Stimulated activated CD8-positive, alpha-beta memory T cell treated with anti-CD3 and anti-CD28 coated beads, Interleukin-15, amount 100 ng/mL, for 48 hours (primary cell): ENCODE measurements around the gene SEPTIN10.
"Not testable (repeated sequence)": the region's sequence is repeated elsewhere in the genome, so short reads cannot be mapped to it uniquely, and the experiment has no call there.

Experiments
- DNase-seq, 2 donors: peaks; one replicate each; pipeline ENCODE4 v3.0.0-alpha.2; 2020; ENCODE audit warnings: low read depth in 2 of 2

The SEPTIN10 gene

GRCh38 chr2:109545828-109546713 is 67.7 kb downstream of the SEPTIN10 start:
- peak; percentile 25 to 29 for DNase-seq

DNA sequence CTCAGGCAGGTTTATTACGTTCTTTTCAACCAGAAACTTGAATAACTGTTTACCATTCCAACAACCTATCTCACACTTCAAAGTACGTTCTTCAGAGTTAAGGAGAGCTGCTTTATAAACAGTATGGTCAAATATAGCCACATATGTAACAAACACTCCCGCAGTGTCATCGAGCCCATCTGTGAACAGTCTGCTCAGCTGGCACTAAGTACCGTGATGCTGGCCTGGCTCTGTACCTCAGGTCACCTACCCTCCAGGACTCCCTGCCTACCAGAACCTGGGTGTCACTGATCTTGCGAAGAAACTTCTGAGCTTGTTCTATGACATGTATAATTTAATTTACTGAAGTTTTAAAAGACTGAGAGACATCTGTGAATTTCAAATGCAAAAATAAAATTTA is 71.4 kb downstream of the SEPTIN10 start:
- DNase-seq: no peak

- no peak for DNase-seq
These were observed 75.2 kb downstream of the SEPTIN10 start for GRCh38 chr2:109538546-109538945.

DNA sequence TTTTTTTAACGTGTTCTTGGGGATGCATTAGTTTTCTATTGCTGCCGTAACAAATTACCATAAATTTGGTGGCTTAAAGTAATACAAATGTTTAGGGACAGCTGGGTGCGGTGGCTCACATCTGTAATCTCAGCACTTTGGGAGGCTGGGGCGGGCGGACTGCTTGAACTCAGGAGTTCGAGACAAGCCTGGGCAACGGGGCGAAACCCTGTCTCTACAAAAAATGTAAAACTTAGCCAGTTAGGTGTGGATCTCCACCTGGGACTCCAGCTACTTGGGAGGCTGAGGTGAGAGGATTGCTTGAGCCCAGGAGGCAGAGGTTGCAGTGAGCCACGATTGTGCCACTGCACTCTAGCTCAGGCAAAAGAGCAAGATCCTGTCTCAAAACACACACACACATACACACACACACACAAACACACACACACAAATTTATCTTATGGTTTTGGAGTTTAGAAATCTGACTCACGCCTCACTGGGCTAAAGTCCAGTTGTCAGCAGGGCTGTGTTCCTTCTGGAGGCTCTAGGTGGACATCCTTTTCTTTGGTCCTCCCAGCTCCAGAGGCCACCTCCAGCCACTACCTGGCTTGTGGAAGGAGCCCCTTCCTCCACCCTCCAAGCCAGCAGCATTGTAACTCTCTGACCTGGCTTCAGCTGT is 76.1 kb downstream of the SEPTIN10 start:
- DNase-seq: no peak

GRCh38 chr2:109536556-109536955 is 77.2 kb downstream of the SEPTIN10 start:
- not testable (repeated sequence) for DNase-seq

GRCh38 chr2:109535217-109535946 is 78.4 kb downstream of the SEPTIN10 start:
- DNase-seq: no peak

- no peak for DNase-seq
These were observed 79.9 kb downstream of the SEPTIN10 start for GRCh38 chr2:109533823-109534222.

GRCh38 chr2:109532728-109533076 is 81.1 kb downstream of the SEPTIN10 start:
- no peak for DNase-seq

GRCh38 chr2:109531896-109532727 is 81.7 kb downstream of the SEPTIN10 start:
- DNase-seq: no peak

DNA sequence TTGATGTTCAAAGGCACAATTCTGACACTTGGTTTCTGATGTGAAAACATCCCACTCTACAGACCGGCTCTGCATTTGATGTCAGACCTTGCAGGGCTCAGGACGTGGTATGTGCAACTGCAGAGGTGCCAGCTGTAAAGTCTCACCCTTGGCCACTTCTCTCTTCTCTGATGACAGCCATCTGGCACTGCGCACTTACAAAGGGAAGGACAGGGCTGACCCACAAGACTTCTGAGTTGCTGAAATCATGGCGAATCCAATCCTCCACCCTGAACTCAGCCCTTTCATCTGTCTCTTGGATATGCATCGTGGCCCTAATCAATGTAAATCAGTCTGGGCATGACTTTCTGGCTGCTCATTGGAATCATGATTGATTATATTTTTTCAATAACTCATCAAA is 82.5 kb downstream of the SEPTIN10 start:
- no peak for DNase-seq

DNA sequence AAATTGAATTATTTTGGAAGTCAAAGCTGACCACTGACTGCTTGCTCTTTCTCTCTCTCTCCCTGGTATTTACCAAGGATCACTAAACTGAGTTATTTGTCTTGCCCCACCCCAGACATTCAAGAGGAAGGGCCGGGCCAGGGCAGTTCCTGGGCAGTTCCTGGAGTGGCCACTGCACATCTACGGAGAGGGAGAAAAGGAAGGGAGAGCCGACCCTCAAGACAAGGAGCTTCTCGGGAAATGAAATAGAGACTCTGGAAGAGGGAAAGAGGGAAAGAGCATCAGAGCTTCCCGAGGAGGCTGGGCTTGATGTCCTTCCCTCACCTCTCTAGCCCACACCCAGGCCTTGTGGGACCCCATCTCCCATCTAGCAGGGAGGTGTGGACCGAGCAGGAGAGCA is 83.1 kb downstream of the SEPTIN10 start:
- no peak for DNase-seq

GRCh38 chr2:109529532-109530449 is 84.0 kb downstream of the SEPTIN10 start:
- no peak for DNase-seq

DNA sequence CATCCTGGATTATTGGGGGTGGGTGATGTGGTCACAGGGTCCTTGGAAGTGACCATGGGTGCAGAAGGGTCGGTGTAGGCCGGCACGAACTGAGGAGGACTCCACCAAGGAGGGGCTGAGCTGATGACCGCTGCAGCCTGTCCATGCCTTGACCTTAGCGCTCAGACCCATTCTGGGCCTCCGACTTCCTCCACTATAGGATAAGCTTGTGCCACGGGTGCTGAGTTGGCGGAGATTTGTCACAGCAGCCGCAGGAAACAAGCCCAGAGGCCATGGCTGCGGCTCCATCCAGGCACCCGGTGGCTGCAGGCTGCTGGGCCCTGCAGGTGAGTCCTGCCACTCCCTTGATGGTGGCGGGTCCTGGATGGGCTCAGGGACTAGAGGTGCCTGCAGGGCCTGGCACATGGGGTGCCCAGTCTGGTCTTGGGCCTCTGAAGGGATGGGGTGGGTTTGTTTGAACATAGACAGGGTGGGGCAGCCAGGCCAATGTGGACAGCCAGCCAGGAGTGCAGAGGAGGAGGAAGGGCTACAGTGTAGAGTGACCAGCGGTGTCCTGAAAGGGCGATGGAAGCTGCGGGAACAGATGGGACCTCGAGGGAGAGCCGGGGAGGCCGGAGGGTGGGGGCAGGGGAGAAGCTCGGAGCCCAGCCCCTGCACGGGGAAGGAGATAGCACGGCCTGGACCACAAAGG is 84.8 kb downstream of the SEPTIN10 start:
- DNase-seq: no peak

DNA sequence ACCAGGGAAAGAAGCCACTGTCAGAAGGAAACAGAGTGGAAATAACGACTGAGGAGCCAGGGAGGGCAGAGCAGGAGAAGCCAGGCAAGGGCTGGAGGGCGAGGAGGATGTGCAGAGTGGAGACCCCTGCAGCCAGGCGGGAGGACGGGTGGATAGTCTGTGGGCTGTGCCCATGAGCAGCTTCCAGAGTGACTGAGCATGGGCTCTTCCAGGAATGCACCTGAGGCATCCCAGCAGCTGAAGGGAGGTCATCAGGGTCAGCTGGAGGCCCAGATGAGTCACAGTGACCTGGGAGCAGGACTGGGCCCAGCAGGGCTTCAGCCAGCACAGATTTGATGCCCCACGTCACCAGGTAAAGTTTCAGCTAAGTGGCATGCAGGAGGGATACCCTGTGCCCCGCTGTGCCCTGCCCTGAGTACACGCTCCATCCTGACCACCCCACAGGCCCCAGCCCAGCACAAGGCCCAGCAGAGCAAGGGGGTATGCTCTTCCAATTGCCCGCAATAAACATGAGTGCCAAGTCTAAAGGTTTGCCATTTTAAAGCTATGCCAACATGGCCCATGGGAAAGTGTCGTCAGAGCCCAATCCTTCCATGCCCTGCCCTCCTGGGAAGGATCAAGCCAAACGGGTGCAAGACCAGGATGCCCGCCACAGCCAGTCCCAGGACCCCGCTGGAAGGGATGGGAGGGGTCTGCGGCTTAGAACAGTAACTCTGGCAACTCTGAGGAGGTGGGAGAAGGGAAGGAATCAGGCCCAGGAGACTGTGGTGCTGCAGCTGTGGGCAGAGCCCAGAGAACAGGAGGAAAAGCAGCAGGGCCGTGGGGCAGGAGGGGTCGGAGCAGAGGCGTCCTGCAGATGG is 85.7 kb downstream of the SEPTIN10 start:
- no peak for DNase-seq

- DNase-seq: no peak
These were observed 86.7 kb downstream of the SEPTIN10 start for GRCh38 chr2:109527079-109527478.

- DNase-seq: no peak
These were observed 87.3 kb downstream of the SEPTIN10 start for GRCh38 chr2:109526442-109526970.

DNA sequence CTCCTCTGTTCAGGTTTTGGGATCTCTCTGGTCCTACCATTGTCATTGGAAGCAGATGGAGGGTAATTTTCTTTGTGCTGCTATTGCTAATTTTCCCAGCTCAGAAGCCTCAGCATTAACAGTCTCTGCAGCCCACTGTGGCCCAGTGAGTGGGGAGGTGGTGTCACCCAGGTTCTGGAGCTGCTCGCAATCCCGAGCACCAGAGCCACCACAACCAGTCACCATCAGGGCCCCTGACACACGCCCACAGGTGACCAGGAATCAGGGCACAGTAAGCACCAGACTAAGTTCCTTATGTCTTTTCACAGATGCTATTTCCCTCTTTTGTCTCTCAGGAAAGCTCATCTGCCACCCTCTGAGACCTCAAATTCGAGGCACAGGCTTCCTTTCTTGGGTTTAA is 87.9 kb downstream of the SEPTIN10 start:
- no peak for DNase-seq

DNA sequence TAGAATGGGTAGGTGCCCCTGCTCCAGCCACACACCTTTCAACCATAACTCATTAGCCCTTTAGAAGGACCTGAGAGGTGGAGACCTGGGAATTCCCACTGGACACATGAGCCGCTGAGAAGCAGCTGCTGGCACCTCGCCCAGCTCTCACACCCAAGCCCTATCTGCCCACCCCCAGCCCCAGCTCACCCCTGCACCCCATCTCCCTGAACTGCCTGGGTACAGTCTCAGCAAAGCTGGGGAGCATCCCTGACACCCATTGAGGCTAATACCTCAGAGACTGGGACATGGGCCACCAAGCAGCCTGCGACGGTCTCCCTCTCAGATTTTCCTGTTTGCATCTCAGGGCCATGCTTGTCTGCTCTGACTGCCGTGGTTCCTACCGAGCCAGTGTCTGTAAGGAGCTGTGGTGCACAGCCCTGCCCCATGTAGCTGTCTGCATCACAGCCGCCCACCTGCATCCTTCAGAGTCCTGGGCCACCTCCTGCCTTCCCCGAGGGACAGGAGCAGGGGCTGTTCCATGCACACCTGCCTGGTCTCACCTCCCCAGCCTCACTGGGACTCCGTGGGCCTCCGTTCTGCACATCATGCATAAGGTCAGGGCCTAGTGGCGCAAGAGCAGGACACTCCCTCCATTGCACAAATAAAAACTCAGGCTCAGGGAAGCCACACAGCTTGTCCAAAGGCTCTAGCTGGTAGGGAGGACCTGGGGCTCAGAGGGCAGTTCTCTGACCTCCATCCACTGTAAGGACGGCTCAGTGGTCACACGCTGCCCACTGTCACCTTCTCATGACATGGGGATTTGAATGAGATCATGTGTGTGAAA is 90.0 kb downstream of the SEPTIN10 start:
- no peak for DNase-seq
